WTC11 (cell line): ENCODE results near the gene PSORS1C1.

ENCODE experiments used
- FOXP1 ChIP-seq: sonication (generic); formaldehyde crosslinking; IDR thresholded peaks from 2 replicates; pipeline ENCODE4 v1.8.0; 2022; ENCODE audit warnings: missing genetic modification reagents, mild to moderate bottlenecking, moderate library complexity, borderline replicate concordance
- NR1H2 ChIP-seq: sonication (generic); formaldehyde crosslinking; IDR thresholded peaks from 2 replicates; pipeline ENCODE4 v1.9.0; 2021; ENCODE audit warnings: mild to moderate bottlenecking, moderate library complexity, missing genetic modification reagents
- NR2C2 ChIP-seq: sonication (generic); formaldehyde crosslinking; IDR thresholded peaks from 2 replicates; pipeline ENCODE4 v1.8.0; 2022; ENCODE audit warnings: mild to moderate bottlenecking, missing genetic modification reagents
- TF ChIP-seq, protein P1 (sequence below): fragments of 200-600 bp; IDR thresholded peaks from 2 replicates; pipeline ENCODE4 v1.8.0; 2022; ENCODE audit warnings: antibody characterized with exemption
- TF ChIP-seq, protein P2 (sequence below): sonication (generic); formaldehyde crosslinking; IDR thresholded peaks from 2 replicates; pipeline ENCODE4 v1.8.0; 2022; ENCODE audit warnings: mild to moderate bottlenecking, missing genetic modification reagents
- TF ChIP-seq, protein P3 (sequence below): sonication (generic); formaldehyde crosslinking; IDR thresholded peaks from 2 replicates; pipeline ENCODE4 v1.8.1; 2023; ENCODE audit warnings: mild to moderate bottlenecking, missing genetic modification reagents, moderate library complexity

- TF ChIP-seq FOXP1 (CRISPR knock-in tag), result no peak
- TF ChIP-seq, protein P1, sequence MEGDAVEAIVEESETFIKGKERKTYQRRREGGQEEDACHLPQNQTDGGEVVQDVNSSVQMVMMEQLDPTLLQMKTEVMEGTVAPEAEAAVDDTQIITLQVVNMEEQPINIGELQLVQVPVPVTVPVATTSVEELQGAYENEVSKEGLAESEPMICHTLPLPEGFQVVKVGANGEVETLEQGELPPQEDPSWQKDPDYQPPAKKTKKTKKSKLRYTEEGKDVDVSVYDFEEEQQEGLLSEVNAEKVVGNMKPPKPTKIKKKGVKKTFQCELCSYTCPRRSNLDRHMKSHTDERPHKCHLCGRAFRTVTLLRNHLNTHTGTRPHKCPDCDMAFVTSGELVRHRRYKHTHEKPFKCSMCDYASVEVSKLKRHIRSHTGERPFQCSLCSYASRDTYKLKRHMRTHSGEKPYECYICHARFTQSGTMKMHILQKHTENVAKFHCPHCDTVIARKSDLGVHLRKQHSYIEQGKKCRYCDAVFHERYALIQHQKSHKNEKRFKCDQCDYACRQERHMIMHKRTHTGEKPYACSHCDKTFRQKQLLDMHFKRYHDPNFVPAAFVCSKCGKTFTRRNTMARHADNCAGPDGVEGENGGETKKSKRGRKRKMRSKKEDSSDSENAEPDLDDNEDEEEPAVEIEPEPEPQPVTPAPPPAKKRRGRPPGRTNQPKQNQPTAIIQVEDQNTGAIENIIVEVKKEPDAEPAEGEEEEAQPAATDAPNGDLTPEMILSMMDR, result no peak
- no peak for TF ChIP-seq NR1H2 (CRISPR knock-in tag)
- no peak for TF ChIP-seq NR2C2
- TF ChIP-seq, protein P2, sequence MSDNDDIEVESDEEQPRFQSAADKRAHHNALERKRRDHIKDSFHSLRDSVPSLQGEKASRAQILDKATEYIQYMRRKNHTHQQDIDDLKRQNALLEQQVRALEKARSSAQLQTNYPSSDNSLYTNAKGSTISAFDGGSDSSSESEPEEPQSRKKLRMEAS (CRISPR knock-in tag), result no peak
- TF ChIP-seq, protein P3, sequence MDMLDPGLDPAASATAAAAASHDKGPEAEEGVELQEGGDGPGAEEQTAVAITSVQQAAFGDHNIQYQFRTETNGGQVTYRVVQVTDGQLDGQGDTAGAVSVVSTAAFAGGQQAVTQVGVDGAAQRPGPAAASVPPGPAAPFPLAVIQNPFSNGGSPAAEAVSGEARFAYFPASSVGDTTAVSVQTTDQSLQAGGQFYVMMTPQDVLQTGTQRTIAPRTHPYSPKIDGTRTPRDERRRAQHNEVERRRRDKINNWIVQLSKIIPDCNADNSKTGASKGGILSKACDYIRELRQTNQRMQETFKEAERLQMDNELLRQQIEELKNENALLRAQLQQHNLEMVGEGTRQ (CRISPR knock-in tag), result no peak
These were observed 27.8 kb downstream of the PSORS1C1 start for GRCh38 chr6:31142361-31142761.
